Right forelimb (tissue), 1 donor: ENCODE results near the gene PAX6.

ENCODE experiments used
- DNase-seq: peaks from one replicate; pipeline ENCODE4 v3.0.0-alpha.2; 2018

Gene PAX6

DNA sequence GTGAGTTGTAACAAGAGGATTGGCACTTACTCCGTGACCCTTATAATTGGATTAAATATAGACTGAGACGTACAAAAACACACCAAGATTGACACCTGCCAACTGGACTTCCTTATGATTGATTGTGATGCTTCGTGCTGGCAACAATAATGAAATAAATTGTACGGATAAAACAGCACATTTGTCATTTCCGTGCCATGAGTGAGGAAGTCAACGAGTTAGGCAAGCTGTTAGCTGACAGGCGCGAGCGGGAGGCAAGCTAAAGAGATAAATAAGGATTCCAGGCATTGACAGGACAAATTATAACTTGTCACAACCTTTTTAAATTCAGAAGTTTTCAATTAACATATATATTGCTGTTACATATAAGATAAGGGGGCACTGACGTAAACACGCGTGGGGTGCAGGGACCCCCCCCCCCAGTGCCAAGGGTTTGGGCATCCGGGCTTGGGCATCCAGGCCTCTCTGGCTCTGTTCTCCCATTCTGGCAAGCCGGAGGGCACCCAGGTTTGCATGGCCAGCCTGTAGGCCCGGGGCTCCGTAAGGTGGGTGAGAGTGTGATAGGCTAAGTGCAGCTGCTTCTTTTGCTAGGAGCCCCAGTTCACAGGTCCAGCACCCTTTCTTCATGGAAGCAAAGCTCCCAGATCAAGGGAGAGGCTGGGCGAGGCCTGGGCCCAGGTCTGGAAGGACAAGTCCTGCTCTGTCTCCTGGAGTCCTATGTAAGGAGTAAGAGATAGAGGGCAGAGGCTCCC, 11.2 kb upstream of the PAX6 start:
- peak; percentile 41 for DNase-seq

DNA sequence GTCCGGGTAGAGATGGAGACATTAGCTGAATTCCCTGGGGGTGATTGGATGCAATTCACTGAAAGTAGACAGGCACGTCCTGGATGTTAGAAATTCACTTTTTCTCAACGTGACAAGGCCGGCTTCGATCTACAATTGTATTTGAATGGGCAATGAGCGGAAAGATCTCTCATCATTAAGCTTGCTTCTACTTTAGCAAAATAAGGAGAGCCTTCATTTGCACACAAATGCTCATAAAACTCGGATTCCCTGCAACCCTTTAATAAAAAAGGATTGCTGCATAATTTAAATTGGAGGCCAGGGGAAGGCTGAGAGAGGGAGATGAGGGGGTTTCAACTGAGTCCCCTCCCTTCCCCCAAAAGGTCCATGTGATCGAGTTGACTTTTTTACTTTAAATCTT, 10.6 kb upstream of the PAX6 start:
- no peak for DNase-seq

DNA sequence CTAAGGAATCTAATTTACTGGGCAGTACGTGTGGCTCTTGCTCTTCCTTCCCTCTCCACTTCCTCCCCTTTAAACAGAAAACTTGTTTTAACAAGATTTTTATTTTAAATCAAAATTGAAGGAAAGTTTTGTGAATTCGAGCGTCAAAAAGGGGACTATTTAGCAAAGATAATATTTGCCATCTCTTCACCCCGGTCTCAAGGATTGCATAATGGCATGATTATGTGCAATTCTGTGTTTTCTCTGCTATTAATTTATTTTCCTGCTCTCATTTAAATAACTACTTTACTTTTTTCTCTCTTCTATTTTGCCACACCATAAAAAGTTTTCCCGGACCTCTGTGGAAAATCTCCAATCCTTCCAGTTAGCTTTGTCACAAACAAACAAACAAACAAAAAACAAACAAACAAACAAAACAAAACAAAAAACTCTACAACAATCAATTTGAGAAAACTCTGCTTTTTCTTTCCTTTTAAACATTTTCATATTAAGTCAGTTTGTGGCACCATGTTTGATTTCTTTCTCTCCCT, 10.2 kb upstream of the PAX6 start:
- no peak for DNase-seq

DNA sequence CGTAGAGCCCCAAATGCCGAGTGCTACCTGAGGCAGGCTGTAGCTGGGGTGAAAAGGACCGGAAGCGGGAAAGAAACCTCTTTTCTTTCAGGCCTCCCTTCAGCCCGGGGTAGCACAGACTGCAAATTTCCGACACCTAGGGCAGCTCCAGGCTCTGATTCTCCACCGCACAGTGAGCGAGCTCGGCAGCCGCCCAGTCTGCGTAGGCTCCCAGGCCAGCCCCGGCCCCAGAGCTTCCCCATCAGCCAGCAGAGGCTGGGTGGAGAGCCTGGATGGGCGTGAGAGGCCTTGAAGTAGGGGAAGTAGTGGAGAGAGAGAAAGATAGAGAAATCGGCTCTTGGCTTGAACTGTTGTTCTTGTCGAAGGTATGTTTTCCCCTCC, 9.3 kb upstream of the PAX6 start:
- peak; percentile 49 for DNase-seq

DNA sequence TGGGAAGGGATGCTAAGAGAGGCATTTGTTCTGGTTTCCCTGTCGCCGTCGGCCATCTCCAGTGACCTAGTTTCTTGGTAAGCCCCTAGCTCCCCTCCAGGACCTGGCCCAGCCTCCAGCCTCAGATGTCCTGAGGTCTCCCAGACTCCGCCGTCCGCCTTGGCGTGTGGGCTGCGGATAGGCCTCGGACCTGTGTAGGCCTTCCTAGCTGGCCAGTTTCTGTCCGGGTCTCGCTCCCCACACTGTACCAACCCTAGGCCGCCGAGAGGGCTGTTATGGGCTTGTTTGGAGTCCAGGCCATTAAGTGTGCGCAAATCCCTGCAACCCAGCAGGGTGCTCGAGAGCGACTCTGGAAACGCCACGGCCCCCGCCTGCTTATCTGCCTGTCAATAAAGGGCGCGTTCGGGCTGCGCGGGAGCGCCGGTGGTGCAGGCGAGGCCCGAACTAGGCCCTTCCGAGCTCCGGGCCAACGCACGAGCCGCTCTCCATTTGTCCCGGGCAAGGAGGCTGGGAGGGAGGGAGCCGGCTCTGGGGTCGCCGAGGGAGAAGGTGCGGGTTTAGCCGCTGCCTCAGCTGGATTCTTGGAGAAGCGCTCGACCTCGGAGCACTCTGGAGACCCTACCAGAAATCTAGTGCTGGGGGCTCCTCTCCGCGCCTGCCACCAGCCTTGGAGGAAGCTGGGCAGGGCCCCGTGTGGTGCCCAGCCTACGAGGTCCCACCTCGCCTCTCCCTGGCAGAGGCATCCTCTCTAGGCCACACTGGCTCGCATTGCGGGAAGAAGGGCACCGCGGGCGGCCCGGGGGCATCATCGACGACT, 8.7 kb upstream of the PAX6 start:
- peak; percentile 48 for DNase-seq

DNA sequence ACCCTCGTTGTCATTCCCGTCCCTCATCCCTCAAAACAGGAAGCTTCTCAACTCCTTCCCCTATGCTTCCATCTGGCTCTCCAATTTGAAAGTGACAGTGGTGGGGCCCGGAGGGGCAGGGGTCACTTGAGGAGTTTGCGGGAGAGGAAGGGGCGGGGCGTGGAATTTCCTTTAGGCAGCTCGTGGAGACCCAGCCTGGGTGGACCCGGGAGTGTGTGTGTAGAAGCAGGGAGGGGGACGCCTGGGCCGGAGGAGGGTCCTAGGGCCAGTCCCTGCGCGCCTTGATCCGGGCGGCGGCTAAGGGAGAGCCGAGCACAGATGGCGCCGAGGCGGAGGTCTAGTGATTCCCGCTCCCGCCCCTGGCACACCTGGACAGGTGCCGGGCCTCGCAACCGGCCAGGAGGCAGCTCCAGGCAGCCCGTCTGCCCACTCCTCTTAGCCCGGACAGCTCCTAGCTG, 7.8 kb upstream of the PAX6 start:
- peak; percentile 42 for DNase-seq

DNA sequence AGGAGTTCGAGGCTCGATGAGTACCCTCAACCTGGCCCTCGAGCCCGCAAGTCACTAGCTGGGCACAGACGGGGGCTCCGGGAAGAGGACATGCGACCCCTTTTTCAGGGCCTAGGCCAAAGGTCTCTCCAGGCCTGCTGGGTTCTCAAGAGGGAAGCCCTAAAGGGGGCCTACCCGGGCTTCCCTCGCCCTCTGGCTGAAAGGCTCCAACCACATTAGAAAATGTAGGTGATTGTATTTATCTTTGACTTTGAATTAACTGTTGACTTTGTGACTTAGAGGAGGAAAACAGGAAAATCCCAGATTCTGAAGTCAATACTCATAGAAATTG, 7.3 kb upstream of the PAX6 start:
- DNase-seq: no peak

DNA sequence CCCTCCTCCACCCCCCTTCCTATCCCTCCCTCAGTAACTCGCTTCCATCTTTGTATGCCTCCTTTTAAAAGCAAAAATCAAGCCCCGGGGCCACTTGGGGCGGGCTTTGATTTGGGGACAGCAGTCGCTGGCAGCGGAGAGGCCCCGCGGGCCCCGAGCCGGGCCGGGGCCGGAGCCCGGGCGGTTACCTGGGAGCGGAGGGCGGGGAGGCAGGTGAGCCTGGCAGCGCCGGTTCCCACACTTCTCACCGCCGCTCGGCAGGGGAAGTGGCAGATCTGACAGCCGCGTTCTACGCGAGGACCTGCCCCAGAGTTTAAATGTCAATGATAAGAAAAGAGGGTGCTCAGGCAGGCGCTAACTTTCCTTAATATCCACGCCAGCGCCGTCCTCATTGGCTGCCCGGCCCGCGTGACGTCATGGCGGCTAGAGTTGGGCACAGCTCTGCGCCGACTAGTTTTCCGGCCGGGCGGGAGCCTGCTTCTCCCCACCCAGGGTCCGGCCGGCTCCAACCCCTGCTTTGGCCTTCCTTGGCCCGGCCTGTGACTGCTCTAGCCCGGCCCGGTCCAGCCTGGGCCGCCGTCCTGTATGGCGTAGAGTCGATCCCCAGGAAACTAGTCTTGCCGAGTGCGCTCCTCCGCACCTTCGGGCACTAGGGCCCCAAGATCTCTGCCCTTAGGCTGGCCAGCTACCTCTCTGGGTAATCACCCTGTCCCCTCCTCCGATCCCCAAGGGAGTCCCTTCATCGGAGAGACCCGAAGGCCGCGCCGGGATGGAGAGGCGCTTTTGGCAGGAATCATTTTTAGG, 6.7 kb upstream of the PAX6 start:
- DNase-seq: no peak

DNA sequence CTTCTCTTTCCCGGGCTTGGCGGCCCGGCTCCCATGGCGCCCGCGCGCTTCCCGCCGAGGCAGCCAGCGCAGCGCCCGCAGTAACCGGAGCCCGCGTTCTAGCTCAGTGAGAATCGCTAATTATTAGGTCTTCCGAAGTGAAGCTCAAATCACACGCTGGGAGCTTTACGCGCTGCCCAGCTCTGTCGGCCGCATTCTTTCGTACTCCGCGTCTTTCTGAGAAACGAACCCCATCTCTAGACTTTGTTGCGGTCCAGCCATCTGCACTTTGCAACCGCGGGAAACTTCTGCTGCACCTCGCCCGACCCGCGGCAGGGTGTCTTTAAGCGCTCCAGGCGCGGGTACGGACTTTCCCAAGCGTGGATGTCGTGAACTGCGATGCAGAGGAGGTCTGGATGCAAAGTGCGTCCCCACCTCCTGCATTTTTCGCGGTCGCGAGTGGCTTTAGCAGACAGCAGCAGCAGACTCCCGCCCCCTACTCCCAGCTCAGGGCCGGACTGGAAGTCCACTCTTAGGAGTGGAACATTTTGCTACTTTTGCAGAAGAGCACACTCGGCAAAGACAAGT, 6.0 kb upstream of the PAX6 start:
- peak; percentile 57 for DNase-seq

- no peak for DNase-seq
Observed at GRCh38 chr11:31816468-31817053, 5.4 kb upstream of the PAX6 start.

DNA sequence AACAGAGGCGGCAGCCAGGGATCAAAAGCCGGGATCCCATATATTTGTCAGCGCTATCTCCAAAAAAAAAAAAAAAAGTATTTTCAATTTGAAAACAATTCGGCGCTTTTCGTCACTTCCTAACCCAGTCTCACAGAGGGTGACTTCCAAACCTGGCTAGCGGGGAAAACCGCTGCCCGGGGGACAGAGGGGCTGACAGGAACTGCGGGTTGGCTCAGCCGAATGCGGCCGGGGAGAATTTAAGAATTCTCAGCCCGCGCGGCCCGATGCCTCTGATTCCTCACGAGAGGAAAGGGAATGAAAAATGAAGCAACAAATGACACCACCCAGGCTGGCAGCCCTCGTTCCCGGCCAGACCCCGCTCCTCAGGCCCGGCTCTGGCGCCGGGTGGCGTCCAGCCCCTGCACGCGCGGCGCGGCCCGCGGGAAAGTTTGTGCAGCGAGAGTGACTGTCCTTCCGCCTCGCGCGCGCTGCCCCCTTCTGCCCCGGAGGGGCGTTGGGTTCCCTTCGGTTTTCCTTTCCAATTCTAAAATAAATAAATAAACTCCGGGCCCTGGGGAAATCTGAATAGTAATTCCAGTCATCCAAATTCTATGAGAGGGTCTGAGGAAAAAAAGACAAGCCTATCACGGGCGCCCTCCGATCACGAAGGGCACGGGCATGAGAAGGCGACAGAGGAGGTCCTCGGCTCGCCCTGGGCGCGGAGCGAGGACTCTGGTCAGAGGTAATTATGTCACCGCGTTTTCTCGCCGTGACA, 4.8 kb upstream of the PAX6 start:
- peak; percentile 57 for DNase-seq

DNA sequence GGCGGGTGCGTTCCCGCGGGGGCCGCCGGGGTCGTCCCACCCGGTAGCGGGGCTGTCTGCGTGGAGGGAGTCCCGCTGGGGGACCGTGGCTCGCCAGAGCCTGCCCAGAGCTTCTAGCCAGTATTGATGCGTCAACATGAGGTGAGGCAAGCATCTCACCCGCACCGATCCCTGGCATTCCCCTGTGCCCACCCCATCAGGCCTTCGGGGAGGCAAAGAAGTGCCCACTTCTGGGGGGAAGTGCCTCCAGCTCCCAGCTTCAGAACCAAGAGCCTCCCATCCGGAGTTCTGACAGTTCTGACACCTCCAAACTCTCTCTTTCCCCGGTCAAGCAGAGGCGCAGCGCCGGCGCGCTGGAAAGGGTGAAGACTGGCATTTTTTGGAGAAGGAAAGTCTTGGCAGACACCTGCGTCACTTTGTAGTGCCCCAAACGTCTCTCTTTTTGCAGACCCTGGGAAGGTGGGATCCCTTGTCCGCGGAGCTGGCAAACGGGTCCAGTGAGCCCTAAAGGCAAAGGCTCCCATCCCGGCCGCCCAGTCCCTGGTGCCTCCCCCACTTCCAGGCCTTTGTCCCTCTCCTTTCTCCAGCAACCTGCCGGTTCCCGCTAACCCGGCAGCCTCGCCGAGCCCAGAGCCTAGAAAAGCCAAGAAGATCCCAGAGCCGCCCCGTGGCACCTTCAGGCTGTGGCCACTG, 3.2 kb upstream of the PAX6 start:
- DNase-seq: no peak

GRCh38 chr11:31813391-31814175, 2.5 kb upstream of the PAX6 start:
- no peak for DNase-seq

GRCh38 chr11:31812383-31813381, 1.6 kb upstream of the PAX6 start:
- no peak for DNase-seq

GRCh38 chr11:31809857-31810778, 1.0 kb downstream of the PAX6 start:
- peak; percentile 79 for DNase-seq

DNA sequence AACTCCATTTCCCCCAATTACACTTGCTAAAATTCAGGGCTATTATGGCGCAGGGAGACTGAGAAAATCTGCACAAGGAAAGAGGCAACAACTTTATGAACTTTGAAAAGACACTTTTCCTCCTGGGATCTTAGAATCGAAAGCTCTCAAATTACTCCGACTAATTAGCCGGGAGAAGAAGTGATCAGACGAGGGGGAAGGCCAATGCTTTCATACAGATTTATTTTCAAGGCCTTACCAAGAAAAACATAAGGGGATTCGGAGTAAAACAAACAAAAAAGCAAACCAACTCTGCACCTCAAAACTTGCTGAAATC, 1.6 kb downstream of the PAX6 start:
- no peak for DNase-seq

GRCh38 chr11:31808721-31809540, 2.2 kb downstream of the PAX6 start:
- DNase-seq: no peak
